ENCODE results near the gene TMEM201. TPM values are rescaled to one million over a fixed set of nuclear protein-coding genes. Genes with fewer than 3 reads are reported as not detected.

The TMEM201 gene
- total and polyA plus RNA-seq, 9 of the 15 experiments (the other 6 are each of a cell fraction or from before 2014, with no cell fraction given), result 0.42 to 51.3 (median 7.4) TPM

- TF ChIP-seq CBX2 (IDR thresholded peaks at IDR 0.05; ENCODE audit: insufficient read depth, low read length, poor library complexity, severe bottlenecking), result no peak
These were observed 45.9 kb downstream of the TMEM201 start (continued) for GRCh38 chr1:9634582-9634981.

GRCh38 chr1:9639227-9639626 is 50.5 kb downstream of the TMEM201 start:
- no TSS peak for BruUV-seq (replicated peaks)
- 0 out of 2 replicates have a peak, but pooled peaks cover 3% of the 10 kb centered on the region for H4K20me1 ChIP-seq (replicated peaks; ENCODE audit: control insufficient read depth, insufficient read depth, low read length)
- peaks cover 6 to 7% of the 10 kb centered on the region in 2 experiments; a peak in 2 of 5 replicates for H3K4me1 ChIP-seq (replicated peaks in 1 of 2; ENCODE audit: control insufficient read depth in 2 of 2, insufficient read depth in 2 of 2, low read length in 2 of 2)
- H3K79me2 ChIP-seq (ENCODE audit: control insufficient read depth, insufficient read depth, low read length), result no peaks in the 10 kb centered on the region
- H3K4me2 ChIP-seq (ENCODE audit: insufficient read depth, low read length), result no peak overlapping the region
- peaks cover 2 to 8% of the 10 kb centered on the region in 2 experiments; a peak in 2 of 5 replicates for H3K27me3 ChIP-seq (ENCODE audit: control insufficient read depth in 2 of 2, insufficient read depth in 2 of 2, low read length in 2 of 2)
- no peaks in the 10 kb centered on the region for H3K36me3 ChIP-seq (ENCODE audit: control insufficient read depth, insufficient read depth, low read length)
- H3K9me1 ChIP-seq (ENCODE audit: control insufficient read depth, insufficient read depth, low read length), result no peaks in the 10 kb centered on the region
- no peak overlapping the region for H3K4me3 ChIP-seq
- H3K9me3 ChIP-seq (replicated peaks; ENCODE audit: control insufficient read depth, insufficient read depth, low read depth, low read length), result no peaks in the 10 kb centered on the region
- CTCF ChIA-PET (ENCODE audit: low intra/inter-chr PET ratio), result no interaction called here
- intact Hi-C loops (cut with micrococcal nuclease), result no loop called here
- POLR2A ChIA-PET, result interaction anchor here (0.6 kb wide), 1 partner anchor 143 kb away, joined by 3 read pairs; no protein-coding TSS in a partner anchor
- ATAC-seq, result no peak; the same call in 2 of the 3 replicates
- 14% methylated on average over 6 of the region's 6 CpGs for WGBS (ENCODE audit: insufficient coverage, low coverage, missing lambda C conversion rate)
- no peak overlapping the region for H2AFZ ChIP-seq (ENCODE audit: low read depth, low read length)
- TF ChIP-seq HMGXB4 (CRISPR knock-in tag; IDR thresholded peaks at IDR 0.05), result no peak
- no peak for TF ChIP-seq SUPT5H (IDR thresholded peaks at IDR 0.05)
- no peak for TF ChIP-seq XRCC3 (IDR thresholded peaks at IDR 0.05)
- TF ChIP-seq ZNF253 (CRISPR knock-in tag; conservative IDR thresholded peaks at IDR 0.05), result no peak
- no peak for TF ChIP-seq MXI1 (IDR thresholded peaks at IDR 0.05; ENCODE audit: low read depth, low read length)
- no peak for TF ChIP-seq ZBTB7A (IDR thresholded peaks at IDR 0.05; ENCODE audit: borderline replicate concordance, control insufficient read depth, low read depth, low read length)
- TF ChIP-seq ZNF12 (CRISPR knock-in tag; IDR thresholded peaks at IDR 0.05), result no peak
- TF ChIP-seq ZNF197 (CRISPR knock-in tag; IDR thresholded peaks at IDR 0.05; ENCODE audit: low read depth), result no peak
- TF ChIP-seq CHCHD3 (CRISPR knock-in tag; IDR thresholded peaks at IDR 0.05), result no peak
- no peak for TF ChIP-seq PRPF4 (IDR thresholded peaks at IDR 0.05; ENCODE audit: insufficient read depth, low read depth, low read length, poor library complexity, severe bottlenecking)
- TF ChIP-seq RBM25 (IDR thresholded peaks at IDR 0.05; ENCODE audit: low read depth, low read length, severe bottlenecking), result no peak
- no peak for TF ChIP-seq USF2 (CRISPR knock-in tag; IDR thresholded peaks at IDR 0.05)
- TF ChIP-seq ARNT (IDR thresholded peaks at IDR 0.05), result no peak
- TF ChIP-seq EP300 (IDR thresholded peaks at IDR 0.05; ENCODE audit: low read length), result no peak
- H3K9ac ChIP-seq (ENCODE audit: insufficient read depth in 1 of 2, low read depth in 2 of 2, low read length in 2 of 2), result no peak overlapping the region
- in situ Hi-C loops (cut with MboI), result no loop called here
- H3K27ac ChIP-seq (ENCODE audit: extremely low read depth, low read depth, low read length), result no peak overlapping the region
- DNase-seq (ENCODE audit: extremely low read depth in 1 of 4, low spot score in 3 of 4), result no peak
- no peak for FAIRE-seq

All from K562 (cell line).